Vagina (tissue), 2 donors: ENCODE results near the gene CSAG1.
"Not testable (repeated sequence)": the region's sequence is repeated elsewhere in the genome, so short reads cannot be mapped to it uniquely, and the experiment has no call there.

Experiments
- CTCF ChIP-seq, 3 experiments: fragments of 450-650 bp in 2 of 3; fragments of 200-600 bp in 1 of 3; sonication (generic) in 1 of 3; IDR thresholded peaks; one replicate each; pipeline ENCODE4 v1.5.1; 2017 to 2019; ENCODE audit warnings: antibody characterized with exemption in 3 of 3, mild to moderate bottlenecking in 2 of 3, moderate library complexity in 2 of 3
- POLR2A ChIP-seq, 2 donors: fragments of 450-650 bp; IDR thresholded peaks; one replicate each; pipeline ENCODE4 v1.6.1; 2017; ENCODE audit warnings: antibody characterized with exemption in 2 of 2, mild to moderate bottlenecking in 2 of 2, moderate library complexity in 2 of 2

- not testable (repeated sequence) for TF ChIP-seq CTCF, POLR2A (IDR thresholded peaks at IDR 0.05)
Observed at GRCh38 chrX:152754871-152755270, 21.4 kb upstream of the CSAG1 start.
